Stimulated activated CD8-positive, alpha-beta memory T cell treated with anti-CD3 and anti-CD28 coated beads, Interleukin-2, amount 100 ng/mL, for 1 hour (primary cell): Measurements from ENCODE around the gene REM2.
"Not testable (repeated sequence)": the region's sequence is repeated elsewhere in the genome, so short reads cannot be mapped to it uniquely, and the experiment has no call there.

Source experiments
- DNase-seq, 2 donors: peaks; one replicate each; pipeline ENCODE4 v3.0.0-alpha.2; 2020; ENCODE audit warnings: low read depth in 2 of 2

The REM2 gene

GRCh38 chr14:22896760-22897159, 13.7 kb downstream of the REM2 start:
- DNase-seq: no peak

- no peak for DNase-seq
These were observed 14.3 kb downstream of the REM2 start for GRCh38 chr14:22897357-22897756.

GRCh38 chr14:22898302-22899090, 15.5 kb downstream of the REM2 start:
- no peak for DNase-seq

GRCh38 chr14:22900081-22900799, 17.2 kb downstream of the REM2 start:
- no peak for DNase-seq

GRCh38 chr14:22901799-22902198, 18.8 kb downstream of the REM2 start:
- DNase-seq: no peak

- no peak for DNase-seq
These were observed 20.7 kb downstream of the REM2 start for GRCh38 chr14:22903742-22904087.

GRCh38 chr14:22905627-22906026, 22.6 kb downstream of the REM2 start:
- DNase-seq: no peak

- DNase-seq: no peak
These were observed 23.1 kb downstream of the REM2 start for GRCh38 chr14:22906073-22906472.

GRCh38 chr14:22907429-22907828, 24.4 kb downstream of the REM2 start:
- DNase-seq: no peak

- DNase-seq: no peak
These were observed 25.6 kb downstream of the REM2 start for GRCh38 chr14:22908601-22909000.

GRCh38 chr14:22910916-22911315, 27.9 kb downstream of the REM2 start:
- DNase-seq: no peak

GRCh38 chr14:22914836-22915235, 31.8 kb downstream of the REM2 start:
- DNase-seq: not testable (repeated sequence)

GRCh38 chr14:22915886-22916521, 33.0 kb downstream of the REM2 start:
- no peak for DNase-seq

GRCh38 chr14:22918804-22919600, 36.0 kb downstream of the REM2 start, which contains the start of gene RBM23:
Gene RBM23 (minus strand): TSS chr14:22919149.
- peak; percentile 98 to 100 for DNase-seq

- no peak for DNase-seq
These were observed 36.5 kb downstream of the REM2 start for GRCh38 chr14:22919601-22919921.

GRCh38 chr14:22920697-22921096, 37.7 kb downstream of the REM2 start:
- no peak for DNase-seq

GRCh38 chr14:22922294-22922693, 39.3 kb downstream of the REM2 start:
- DNase-seq: no peak

- DNase-seq: no peak
These were observed 40.7 kb downstream of the REM2 start for GRCh38 chr14:22923746-22924145.

GRCh38 chr14:22925513-22925912, 42.5 kb downstream of the REM2 start:
- no peak for DNase-seq

GRCh38 chr14:22926316-22926715, 43.3 kb downstream of the REM2 start:
- no peak for DNase-seq

GRCh38 chr14:22928237-22929103, 45.4 kb downstream of the REM2 start:
- no peak for DNase-seq
